Mesenchymal stem cell (in vitro differentiated cells and primary cell): ENCODE data around the gene CNOT1.

Source experiments
- DNase-seq: peaks from one replicate; pipeline ENCODE4 v3.0.0-alpha.2; 2013
- H2AFZ ChIP-seq: one replicate; pipeline ENCODE4 v1.6.1; 2013; ENCODE audit warnings: low read depth, mild to moderate bottlenecking, control low read depth, inconsistent platforms, low read length, moderate library complexity
- H2AK5ac ChIP-seq: 2 replicates; pipeline ENCODE4 v1.6.1; 2013; ENCODE audit warnings: low read length, moderate library complexity, mild to moderate bottlenecking, inconsistent platforms; ENCODE audit not compliant: severe bottlenecking
- H2BK120ac ChIP-seq: one replicate; pipeline ENCODE4 v1.6.1; 2013; ENCODE audit warnings: low read depth, mild to moderate bottlenecking, inconsistent platforms, low read length, moderate library complexity
- H2BK12ac ChIP-seq, 2 experiments: one replicate each; pipeline ENCODE4 v1.6.1; 2013; ENCODE audit warnings: inconsistent platforms in 2 of 2, low read length in 2 of 2, mild to moderate bottlenecking in 2 of 2, moderate library complexity in 2 of 2, control low read depth in 1 of 2
- H2BK15ac ChIP-seq: one replicate; pipeline ENCODE4 v1.6.1; 2013; ENCODE audit warnings: mild to moderate bottlenecking, low read depth, inconsistent platforms; ENCODE audit not compliant: poor library complexity, severe bottlenecking
- H2BK5ac ChIP-seq: 2 replicates; pipeline ENCODE4 v1.6.1; 2013; ENCODE audit warnings: low read depth, mild to moderate bottlenecking, low read length, control low read depth, inconsistent platforms; ENCODE audit not compliant: poor library complexity, severe bottlenecking
- H3K14ac ChIP-seq, 2 experiments: one replicate each; pipeline ENCODE4 v1.6.1; 2013; ENCODE audit warnings: inconsistent platforms in 2 of 2, low read length in 2 of 2, control low read depth in 1 of 2, mild to moderate bottlenecking in 1 of 2, moderate library complexity in 1 of 2
- H3K18ac ChIP-seq, 2 experiments: one replicate each; pipeline ENCODE4 v1.6.1; 2013; ENCODE audit warnings: inconsistent platforms in 2 of 2, low read length in 2 of 2, control low read depth in 1 of 2, low read depth in 1 of 2, mild to moderate bottlenecking in 1 of 2
- H3K23ac ChIP-seq, 2 experiments: one replicate each; pipeline ENCODE4 v1.6.1; 2013; ENCODE audit warnings: inconsistent platforms in 2 of 2, low read length in 2 of 2, mild to moderate bottlenecking in 2 of 2, moderate library complexity in 2 of 2, control low read depth in 1 of 2
- H3K27ac ChIP-seq: 2 replicates; pipeline ENCODE4 v1.5.1; 2013; ENCODE audit warnings: mild to moderate bottlenecking, moderate library complexity, low read length, control low read depth, inconsistent platforms; ENCODE audit not compliant: poor library complexity, severe bottlenecking
- H3K27me3 ChIP-seq, 2 experiments: 2 replicates each; pipeline versions ENCODE4 v1.6.1 to v1.7.0; 2013; ENCODE audit warnings: low read length in 2 of 2, mild to moderate bottlenecking in 2 of 2, moderate library complexity in 2 of 2, control low read depth in 1 of 2, inconsistent platforms in 1 of 2; ENCODE audit not compliant: control insufficient read depth in 1 of 2, insufficient read depth in 1 of 2
- H3K36me3 ChIP-seq, 2 experiments: 2 replicates each; pipeline versions ENCODE4 v1.6.1 to v1.7.0; 2013; ENCODE audit warnings: low read length in 2 of 2, control low read depth in 1 of 2, inconsistent platforms in 1 of 2, low read depth in 1 of 2, mild to moderate bottlenecking in 1 of 2; ENCODE audit not compliant: insufficient read depth in 2 of 2, control insufficient read depth in 1 of 2
- H3K4ac ChIP-seq, 2 experiments: one replicate each; pipeline ENCODE4 v1.6.1; 2013; ENCODE audit warnings: inconsistent platforms in 2 of 2, low read length in 2 of 2, mild to moderate bottlenecking in 2 of 2, moderate library complexity in 2 of 2, control low read depth in 1 of 2, low read depth in 1 of 2
- H3K4me1 ChIP-seq: 2 replicates; pipeline ENCODE4 v1.6.1; 2013; ENCODE audit warnings: low read depth, low read length, control low read depth; ENCODE audit not compliant: control insufficient read depth, insufficient read depth
- H3K4me2 ChIP-seq: 2 replicates; pipeline ENCODE4 v1.6.1; 2013; ENCODE audit warnings: low read length, mild to moderate bottlenecking, inconsistent platforms; ENCODE audit not compliant: poor library complexity, severe bottlenecking
- H3K4me3 ChIP-seq, 2 experiments: 2 replicates each; pipeline versions ENCODE4 v1.5.1 to v1.7.0; 2013; ENCODE audit warnings: low read length in 2 of 2, mild to moderate bottlenecking in 2 of 2, control low read depth in 1 of 2, low read depth in 1 of 2; ENCODE audit not compliant: insufficient read depth in 1 of 2
- H3K79me1 ChIP-seq: replicated peaks from 2 replicates; pipeline ENCODE4 v1.6.1; 2013; ENCODE audit warnings: mild to moderate bottlenecking, control low read depth, low read length, inconsistent platforms; ENCODE audit not compliant: poor library complexity, severe bottlenecking
- H3K9ac ChIP-seq: 2 replicates; pipeline ENCODE4 v1.7.0; 2013; ENCODE audit warnings: mild to moderate bottlenecking, low read length, moderate library complexity
- H3K9me3 ChIP-seq: 2 replicates; pipeline ENCODE4 v1.7.0; 2013; ENCODE audit warnings: mild to moderate bottlenecking, low read length; ENCODE audit not compliant: control insufficient read depth
- H4K8ac ChIP-seq: one replicate; pipeline ENCODE4 v1.6.1; 2013; ENCODE audit warnings: inconsistent platforms, mild to moderate bottlenecking, low read length, moderate library complexity
- H4K91ac ChIP-seq: one replicate; pipeline ENCODE4 v1.6.1; 2013; ENCODE audit warnings: mild to moderate bottlenecking, low read length, inconsistent platforms
- WGBS: methylation state at CpG from one replicate; pipeline ENCODE4 v1.1.7; 2013; ENCODE audit warnings: mixed read lengths; 5-methylcytosine and 5-hydroxymethylcytosine counted together

CNOT1 gene

DNA sequence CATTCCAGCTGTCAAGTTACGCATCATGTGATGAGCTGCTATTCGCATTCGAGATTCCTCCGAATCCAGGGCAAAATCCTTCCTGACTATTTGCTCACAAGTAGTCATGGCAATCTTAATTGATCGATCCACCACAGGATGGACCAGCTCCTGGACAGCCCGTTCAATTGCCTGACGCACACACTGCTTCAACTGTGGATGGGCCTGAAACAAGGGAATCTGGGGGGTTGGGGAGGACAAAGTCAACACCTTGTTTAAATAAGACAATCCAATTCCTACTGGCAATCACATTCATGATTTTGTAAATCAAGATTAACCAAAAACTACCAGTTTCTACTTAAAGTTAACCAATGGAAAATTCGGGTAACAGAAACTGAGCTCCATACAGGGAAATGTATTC lies 85.9 kb downstream of the CNOT1 start:
- 99% methylated on average over 7 of the region's 8 CpGs for WGBS
- Histone ChIP-seq H3K27ac (no peak overlapping the region), H3K4ac (no peak overlapping the region), H2BK5ac (no peak overlapping the region), H2BK15ac (no peak overlapping the region), H3K4me1 (no peaks in the 10 kb centered on the region), H4K91ac (no peak overlapping the region), H3K18ac (no peak overlapping the region), H2BK120ac (no peak overlapping the region), H3K79me1 (peaks cover 22% of the 10 kb centered on the region), H3K23ac (no peak overlapping the region), H2AK5ac (no peak overlapping the region), H2AFZ (no peak overlapping the region), H3K27me3 (no peaks in the 10 kb centered on the region), H3K9ac (no peak overlapping the region), H3K4me3 (no peak overlapping the region), H2BK12ac (no peak overlapping the region), H3K4me2 (no peak overlapping the region), H3K36me3 (peaks cover 20 to 99% of the 10 kb centered on the region in 2 experiments), H3K14ac (no peak overlapping the region), H4K8ac (no peak overlapping the region), H3K9me3 (no peaks in the 10 kb centered on the region)
- DNase-seq = no peak

DNA sequence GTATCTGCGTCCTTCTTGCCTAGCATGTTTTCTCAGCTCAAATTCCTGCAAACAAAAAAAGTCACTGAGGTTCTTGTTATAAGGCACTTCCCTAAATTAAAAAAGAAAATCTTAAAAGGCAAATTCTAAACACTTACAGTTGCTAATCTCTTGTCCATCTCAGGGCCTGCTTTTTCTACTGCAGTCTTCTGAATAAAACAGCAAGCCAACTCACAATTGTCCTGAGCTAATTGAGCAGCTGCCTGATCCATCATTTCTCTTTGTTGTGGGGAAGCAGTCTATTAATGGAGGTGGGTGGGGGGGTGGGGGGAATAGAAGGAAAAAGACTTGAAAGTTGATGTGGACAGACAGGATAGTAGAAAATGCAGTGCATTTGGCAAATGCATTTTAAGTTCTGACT lies 87.3 kb downstream of the CNOT1 start:
- Histone ChIP-seq H3K4me3 (no peak overlapping the region), H3K9me3 (no peaks in the 10 kb centered on the region), H2BK12ac (no peak overlapping the region), H3K27ac (no peak overlapping the region), H3K4me2 (no peak overlapping the region), H3K79me1 (peaks cover 22% of the 10 kb centered on the region), H4K8ac (no peak overlapping the region), H3K23ac (no peak overlapping the region), H2AK5ac (no peak overlapping the region), H3K36me3 (peaks cover 25 to 99% of the 10 kb centered on the region in 2 experiments), H3K14ac (no peak overlapping the region), H3K18ac (no peak overlapping the region), H2AFZ (no peak overlapping the region), H2BK5ac (no peak overlapping the region), H2BK15ac (no peak overlapping the region), H3K4me1 (no peaks in the 10 kb centered on the region), H3K4ac (no peak overlapping the region), H2BK120ac (no peak overlapping the region), H3K9ac (no peak overlapping the region), H4K91ac (no peak overlapping the region), H3K27me3 (no peaks in the 10 kb centered on the region)
- WGBS = 92% methylated on average over 1 of the region's 1 CpG
- no peak for DNase-seq

DNA sequence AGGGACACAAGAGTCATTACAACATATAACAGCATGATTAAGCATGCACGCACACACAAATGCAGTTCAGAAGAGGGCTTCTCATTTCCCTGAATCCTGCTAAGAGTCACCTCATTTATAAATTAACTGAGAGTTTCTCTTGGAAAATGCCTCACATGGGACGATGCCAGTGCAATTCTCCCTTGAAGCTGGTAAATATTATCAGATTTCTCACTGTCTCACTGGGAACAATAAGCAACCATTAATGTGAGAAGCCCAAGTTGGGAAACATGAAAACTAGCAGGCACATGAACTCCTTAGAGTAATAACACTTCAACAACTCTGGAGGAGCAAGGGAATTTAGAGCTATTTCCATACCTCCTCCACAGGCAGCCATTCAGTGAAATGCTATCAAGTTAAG lies 87.9 kb downstream of the CNOT1 start:
- no peak for DNase-seq
- Histone ChIP-seq H3K9ac (no peak overlapping the region), H3K18ac (no peak overlapping the region), H4K91ac (no peak overlapping the region), H2BK120ac (no peak overlapping the region), H2BK5ac (no peak overlapping the region), H3K27me3 (no peaks in the 10 kb centered on the region), H3K4me1 (no peaks in the 10 kb centered on the region), H3K4me2 (no peak overlapping the region), H3K14ac (no peak overlapping the region), H2BK12ac (no peak overlapping the region), H3K9me3 (no peaks in the 10 kb centered on the region), H3K27ac (no peak overlapping the region), H2BK15ac (no peak overlapping the region), H3K36me3 (peaks cover 28 to 99% of the 10 kb centered on the region in 2 experiments), H3K4me3 (no peak overlapping the region), H3K79me1 (peaks cover 25% of the 10 kb centered on the region), H2AK5ac (no peak overlapping the region), H3K4ac (no peak overlapping the region), H3K23ac (no peak overlapping the region), H4K8ac (no peak overlapping the region), H2AFZ (no peak overlapping the region)
- WGBS = 98% methylated on average over 2 of the region's 2 CpGs

- WGBS = 95% methylated on average over 9 of the region's 10 CpGs
- H3K27ac ChIP-seq = no peak overlapping the region
- H2AFZ ChIP-seq = no peak overlapping the region
- no peak overlapping the region for H3K4ac ChIP-seq
- no peaks in the 10 kb centered on the region for H3K9me3 ChIP-seq
- H4K8ac ChIP-seq = no peak overlapping the region
- H3K23ac ChIP-seq = no peak overlapping the region
- peaks cover 31 to 98% of the 10 kb centered on the region in 2 experiments for H3K36me3 ChIP-seq
- no peak overlapping the region for H3K14ac ChIP-seq
- H2BK12ac ChIP-seq = no peak overlapping the region
- no peak overlapping the region for H3K9ac ChIP-seq
- H4K91ac ChIP-seq = no peak overlapping the region
- H3K4me1 ChIP-seq = no peaks in the 10 kb centered on the region
- H3K27me3 ChIP-seq = no peaks in the 10 kb centered on the region
- no peak overlapping the region for H2AK5ac ChIP-seq
- H2BK120ac ChIP-seq = no peak overlapping the region
- no peak for DNase-seq
- H3K79me1 ChIP-seq = peaks cover 25% of the 10 kb centered on the region
- no peak overlapping the region for H2BK15ac ChIP-seq
- H3K4me2 ChIP-seq = no peak overlapping the region
- no peak overlapping the region for H2BK5ac ChIP-seq
- no peak overlapping the region for H3K4me3 ChIP-seq
- no peak overlapping the region for H3K18ac ChIP-seq
Measured at GRCh38 chr16:58537124-58537906, 92.3 kb downstream of the CNOT1 start.
